ENCODE measurements around the gene TCF25.
"Not testable (repeated sequence)": the region's sequence is repeated elsewhere in the genome, so short reads cannot be mapped to it uniquely, and the experiment has no call there.

The TCF25 gene

DNA sequence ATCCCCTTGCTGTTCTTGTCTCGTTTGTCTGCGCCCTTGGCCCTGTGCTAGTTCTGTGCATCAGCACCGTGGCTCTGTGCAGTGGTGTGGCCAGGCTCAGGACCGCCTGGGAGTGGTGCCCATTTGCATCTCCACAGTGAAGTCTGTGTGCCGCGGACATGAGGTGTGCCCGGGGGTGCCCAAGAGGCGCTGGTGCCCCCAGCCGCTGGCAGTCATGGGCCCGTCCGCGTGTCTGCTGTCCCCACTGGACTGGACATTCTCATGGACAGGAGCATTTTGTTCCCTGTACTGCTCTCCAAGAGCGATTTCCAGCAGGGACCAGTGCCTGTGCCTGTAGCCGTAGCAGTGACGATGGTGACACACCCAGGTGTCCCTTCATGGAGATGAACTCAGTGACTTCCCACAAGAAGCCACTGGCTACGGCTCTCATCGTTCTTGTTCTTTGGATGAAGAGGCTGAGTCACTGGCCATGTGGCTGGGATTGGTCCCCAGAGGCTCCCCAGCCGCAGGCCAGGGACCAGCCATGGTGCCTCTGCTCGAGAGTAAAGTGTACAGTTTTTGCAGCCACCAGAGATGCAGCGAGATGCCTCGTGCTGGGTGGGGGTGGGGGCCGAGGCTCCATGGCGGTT, 32.2 kb downstream of the TCF25 start:
- no peak for DNase-seq (ENCODE audit: low spot score)

DNA sequence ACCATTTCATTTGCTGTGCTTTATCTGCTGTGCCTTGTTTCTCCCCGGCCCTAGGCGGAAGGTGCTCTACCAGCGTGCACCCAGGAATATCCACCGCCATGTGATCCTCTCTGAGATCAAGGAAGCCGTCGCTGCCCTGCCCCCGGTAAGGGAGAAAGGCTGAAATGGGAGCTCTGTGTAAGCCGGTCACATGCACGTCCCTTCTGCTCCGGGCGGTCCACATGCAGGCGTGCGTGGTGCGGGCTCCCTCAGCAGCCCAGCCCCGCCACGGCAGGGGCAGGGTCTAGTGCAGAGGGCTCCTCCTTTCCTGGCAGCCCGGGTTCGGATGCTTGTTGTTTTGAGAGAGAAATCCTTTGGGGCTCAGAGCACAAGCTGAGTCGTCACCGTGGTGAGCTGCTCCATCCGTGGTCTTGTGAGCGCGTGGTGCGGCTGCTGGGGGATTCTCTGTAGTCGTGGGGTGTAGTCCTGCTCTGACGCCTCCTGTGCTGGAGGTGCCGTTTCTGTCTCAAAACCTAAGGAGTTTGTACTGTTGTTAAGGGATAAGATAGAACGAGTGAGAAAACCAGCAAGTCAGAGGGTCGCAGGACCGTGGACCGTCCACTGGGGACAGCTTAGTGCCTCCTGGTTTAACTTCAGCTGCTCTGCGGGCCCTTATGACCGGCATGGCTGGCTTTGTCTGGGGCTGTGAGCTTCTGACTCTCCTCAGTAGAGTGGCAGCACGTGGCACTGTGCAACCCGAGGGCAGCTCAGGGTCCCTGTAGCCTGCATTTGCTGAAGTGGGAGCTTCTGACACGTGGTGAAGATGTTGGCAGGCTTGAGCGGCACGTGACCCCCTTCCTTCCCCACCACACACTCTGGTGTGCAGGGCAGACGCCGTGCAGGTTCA, 33.0 kb downstream of the TCF25 start:
- peak; percentile 32 for DNase-seq (ENCODE audit: low spot score)

- DNase-seq (ENCODE audit: low spot score) = no peak
These were observed 33.8 kb downstream of the TCF25 start for GRCh38 chr16:89907055-89907814.

DNA sequence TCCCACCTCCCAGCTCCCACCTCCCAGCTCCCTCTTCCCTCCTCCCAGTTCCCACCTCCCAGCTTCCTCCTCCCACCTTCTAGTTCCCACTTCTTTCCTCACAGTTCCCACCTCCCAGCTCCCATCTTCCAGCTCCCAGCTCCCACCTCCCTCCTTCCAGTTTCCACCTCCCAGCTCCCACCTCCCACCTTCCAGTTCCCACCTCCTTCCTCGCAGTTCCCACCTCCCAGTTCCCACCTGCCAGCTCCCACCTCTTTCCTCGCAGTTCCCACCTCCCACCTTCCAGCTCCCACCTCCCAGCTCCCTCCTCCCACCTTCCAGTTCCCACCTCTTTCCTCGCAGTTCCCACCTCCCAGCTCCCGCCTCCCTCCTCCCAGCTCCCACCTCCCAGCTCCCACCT, 34.8 kb downstream of the TCF25 start:
- no peak for DNase-seq (ENCODE audit: low spot score)

- peak; percentile 54 for DNase-seq (ENCODE audit: low spot score)
These were observed 36.7 kb downstream of the TCF25 start for GRCh38 chr16:89909777-89910716.

DNA sequence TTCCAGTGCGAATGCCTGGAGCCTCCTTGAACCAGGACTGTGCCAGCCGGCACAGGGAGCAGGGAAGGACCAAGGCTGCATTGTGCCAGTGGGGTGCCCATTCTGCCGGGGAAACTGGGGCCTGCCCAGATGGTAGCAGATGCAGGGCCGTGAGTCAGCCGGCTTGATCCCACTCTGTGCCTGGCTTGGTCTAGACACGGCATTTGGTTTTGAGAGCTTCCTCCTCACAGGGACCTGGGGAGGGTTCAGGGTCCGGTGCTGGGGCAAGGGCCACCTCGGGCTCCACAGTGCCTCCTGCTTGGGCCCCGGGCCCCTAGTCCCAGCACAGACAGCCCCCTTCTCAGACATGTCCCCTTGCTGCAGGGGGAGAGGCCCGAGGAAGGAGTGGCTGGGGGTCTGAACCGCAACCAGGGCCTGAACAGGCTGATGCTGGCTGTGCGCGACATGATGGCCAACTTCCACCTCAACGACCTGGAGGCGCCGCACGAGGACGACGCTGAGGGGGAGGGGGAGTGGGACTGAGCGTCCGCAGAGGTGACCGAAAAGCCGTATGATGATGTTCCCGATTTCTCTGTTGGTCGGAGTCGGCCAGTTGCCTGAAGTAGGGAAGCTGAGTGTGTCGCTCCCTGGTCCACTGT, 37.4 kb downstream of the TCF25 start:
- DNase-seq (ENCODE audit: low spot score) = no peak

DNA sequence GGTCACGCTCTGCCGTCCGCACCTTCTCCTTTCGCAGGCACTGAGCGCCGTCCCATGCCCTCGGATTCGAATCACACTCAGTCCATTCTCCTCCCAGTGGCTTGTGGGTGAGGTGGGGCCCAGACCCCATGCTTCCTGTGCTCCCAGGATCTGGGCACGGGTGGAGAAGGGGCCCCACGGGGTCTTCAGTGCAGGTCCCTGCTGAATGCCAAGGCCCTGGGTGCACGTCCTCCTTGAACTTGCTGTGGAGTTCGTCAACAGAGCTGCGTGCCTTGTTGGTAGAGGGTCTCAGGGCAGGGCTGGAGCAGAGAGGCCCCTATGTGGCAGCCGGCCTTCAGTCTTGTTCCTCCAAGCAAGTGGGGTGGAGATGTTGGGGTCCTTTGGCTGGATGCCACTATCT, 38.0 kb downstream of the TCF25 start:
- no peak for DNase-seq (ENCODE audit: low spot score)

GRCh38 chr16:89912143-89912542, 38.8 kb downstream of the TCF25 start:
- DNase-seq (ENCODE audit: low spot score) = no peak

DNA sequence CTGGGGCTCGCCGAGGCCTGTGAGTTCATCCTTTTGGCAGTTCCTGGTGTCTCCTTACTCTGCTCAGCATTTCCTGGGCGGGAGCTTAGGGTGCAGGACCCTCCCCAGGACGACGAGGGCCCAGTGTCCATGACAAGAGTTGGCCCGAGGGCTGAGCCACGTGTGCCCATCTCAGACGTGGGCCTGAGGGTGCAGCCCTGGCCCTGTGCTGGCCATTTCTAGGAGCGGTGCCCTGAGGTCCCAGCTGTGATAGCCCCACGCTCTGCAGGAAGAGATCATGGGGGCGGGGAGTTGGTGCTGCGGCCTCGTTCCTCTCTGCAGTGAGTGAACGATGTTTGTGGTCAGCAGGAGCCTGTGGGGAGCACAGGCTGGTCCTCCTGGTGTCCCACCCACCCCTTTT, 39.2 kb downstream of the TCF25 start:
- DNase-seq (ENCODE audit: low spot score) = no peak

GRCh38 chr16:89913408-89914387, 40.3 kb downstream of the TCF25 start:
- no peak for DNase-seq (ENCODE audit: low spot score)

DNA sequence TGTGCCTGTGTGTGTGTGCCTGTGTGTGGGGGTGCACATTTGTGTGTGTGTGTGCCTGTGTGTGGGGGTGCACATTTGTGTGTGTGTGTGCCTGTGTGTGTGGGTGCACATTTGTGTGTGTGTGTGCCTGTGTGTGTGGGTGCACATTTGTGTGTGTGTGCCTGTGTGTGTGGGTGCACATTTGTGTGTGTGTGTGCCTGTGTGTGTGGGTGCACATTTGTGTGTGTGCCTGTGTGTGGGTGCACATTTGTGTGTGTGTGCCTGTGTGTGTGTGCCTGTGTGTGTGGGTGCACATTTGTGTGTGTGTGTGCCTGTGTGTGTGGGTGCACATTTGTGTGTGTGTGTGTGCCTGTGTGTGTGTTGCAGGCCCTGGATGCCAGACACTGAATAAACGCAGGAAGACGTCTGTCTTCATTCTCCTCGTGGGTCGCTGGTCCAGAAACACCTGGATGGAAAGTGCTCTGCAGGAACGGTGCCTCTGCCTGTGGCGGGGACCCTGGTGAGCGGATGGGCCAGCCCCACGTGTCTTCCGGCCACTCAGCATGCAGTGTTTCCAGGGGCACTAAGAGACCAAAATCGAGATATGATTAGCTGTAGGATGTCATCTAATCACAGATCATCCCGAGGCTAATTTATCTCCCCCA, 41.4 kb downstream of the TCF25 start:
- DNase-seq (ENCODE audit: low spot score) = not testable (repeated sequence)

GRCh38 chr16:89915303-89916232, 42.2 kb downstream of the TCF25 start:
- no peak for DNase-seq (ENCODE audit: low spot score)

DNA sequence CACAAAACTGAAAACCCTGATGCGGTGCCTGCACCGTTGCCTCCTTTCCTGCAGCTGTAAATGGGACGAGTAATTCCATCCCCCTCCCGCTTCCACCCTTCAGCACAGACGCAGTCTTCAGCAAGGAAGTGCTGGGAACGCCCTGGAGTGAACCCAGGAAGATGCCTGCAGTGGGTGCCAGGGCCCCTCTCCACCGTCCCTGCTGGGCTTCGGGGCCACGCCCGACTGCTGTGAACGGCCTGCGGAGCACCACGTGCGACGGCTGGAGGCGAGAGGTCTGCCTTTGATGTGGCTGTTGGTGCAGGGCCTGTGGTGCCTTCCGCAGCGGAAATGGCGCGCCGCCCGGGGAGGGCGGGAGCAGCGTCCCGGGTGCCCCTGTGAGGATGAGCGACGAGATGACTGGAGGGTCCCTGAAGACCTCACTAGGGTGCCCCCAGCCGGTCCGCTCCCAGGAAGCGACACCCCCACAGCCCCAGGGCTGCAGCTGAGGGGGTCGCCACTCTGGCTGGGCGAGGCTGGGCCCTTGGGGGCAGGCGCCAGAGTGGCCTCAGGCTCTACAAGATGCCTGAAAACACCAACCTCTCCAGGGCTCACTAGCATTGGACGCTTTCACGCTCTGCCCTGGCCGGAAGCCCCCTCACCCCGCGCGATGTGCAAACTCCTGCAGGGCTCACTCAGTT, 44.5 kb downstream of the TCF25 start:
- peak; percentile 94 for DNase-seq (ENCODE audit: low spot score)

- DNase-seq (ENCODE audit: low spot score) = no peak
These were observed 45.3 kb downstream of the TCF25 start, which contains the start of gene MC1R for GRCh38 chr16:89918453-89919347. Gene MC1R, plus strand, starts transcription at chr16:89918862. Its CDS starts 397 bp downstream, at chr16:89919259.

- DNase-seq (ENCODE audit: low spot score) = no peak
These were observed 46.4 kb downstream of the TCF25 start for GRCh38 chr16:89919535-89920406.

DNA sequence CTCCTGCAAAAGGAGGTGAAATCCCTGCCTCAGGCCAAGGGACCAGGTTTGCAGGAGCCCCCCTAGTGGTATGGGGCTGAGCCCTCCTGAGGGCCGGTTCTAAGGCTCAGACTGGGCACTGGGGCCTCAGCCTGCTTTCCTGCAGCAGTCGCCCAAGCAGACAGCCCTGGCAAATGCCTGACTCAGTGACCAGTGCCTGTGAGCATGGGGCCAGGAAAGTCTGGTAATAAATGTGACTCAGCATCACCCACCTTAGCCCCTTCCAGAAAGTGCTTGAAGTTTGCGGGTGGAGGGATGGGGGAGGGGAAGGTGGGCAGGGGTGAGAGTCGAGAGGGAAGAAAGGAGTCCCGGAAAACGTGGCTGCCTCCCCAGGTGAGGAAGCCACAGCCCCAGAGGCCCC, 47.3 kb downstream of the TCF25 start:
- no peak for DNase-seq (ENCODE audit: low spot score)
